ENCODE measurements around the gene RNF144A. TPM values are rescaled to one million over a fixed set of nuclear protein-coding genes. Genes with fewer than 3 reads are reported as not detected.
A peak's percentile ranks its signal among the peaks of the same experiment; 100 is the strongest.

Gene RNF144A
- total and polyA plus RNA-seq, 3 donors from 2014 or later: 8.9 to 12.9 (median 12.6) TPM

- no peaks in the 10 kb centered on the region for H3K36me3 ChIP-seq (ENCODE audit: low read depth, missing control alignments)
- no peak for TF ChIP-seq POLR2A (IDR thresholded peaks at IDR 0.05)
- TF ChIP-seq, protein P1, sequence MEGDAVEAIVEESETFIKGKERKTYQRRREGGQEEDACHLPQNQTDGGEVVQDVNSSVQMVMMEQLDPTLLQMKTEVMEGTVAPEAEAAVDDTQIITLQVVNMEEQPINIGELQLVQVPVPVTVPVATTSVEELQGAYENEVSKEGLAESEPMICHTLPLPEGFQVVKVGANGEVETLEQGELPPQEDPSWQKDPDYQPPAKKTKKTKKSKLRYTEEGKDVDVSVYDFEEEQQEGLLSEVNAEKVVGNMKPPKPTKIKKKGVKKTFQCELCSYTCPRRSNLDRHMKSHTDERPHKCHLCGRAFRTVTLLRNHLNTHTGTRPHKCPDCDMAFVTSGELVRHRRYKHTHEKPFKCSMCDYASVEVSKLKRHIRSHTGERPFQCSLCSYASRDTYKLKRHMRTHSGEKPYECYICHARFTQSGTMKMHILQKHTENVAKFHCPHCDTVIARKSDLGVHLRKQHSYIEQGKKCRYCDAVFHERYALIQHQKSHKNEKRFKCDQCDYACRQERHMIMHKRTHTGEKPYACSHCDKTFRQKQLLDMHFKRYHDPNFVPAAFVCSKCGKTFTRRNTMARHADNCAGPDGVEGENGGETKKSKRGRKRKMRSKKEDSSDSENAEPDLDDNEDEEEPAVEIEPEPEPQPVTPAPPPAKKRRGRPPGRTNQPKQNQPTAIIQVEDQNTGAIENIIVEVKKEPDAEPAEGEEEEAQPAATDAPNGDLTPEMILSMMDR (IDR thresholded peaks at IDR 0.05): no peak
- H3K27me3 ChIP-seq: no peaks in the 10 kb centered on the region
- intact Hi-C loops (cut with DNase I; ENCODE audit: low total_unique reads): no loop called here
- H3K4me3 ChIP-seq: no peak overlapping the region
- H3K9me3 ChIP-seq: no peaks in the 10 kb centered on the region
- no peak for DNase-seq
- 33 to 59% methylated on average over 4 to 6 of the region's 6 CpGs for WGBS, 2 donors
- peak overlapping the region in 1 of 2 donors; percentile 41 for H3K27ac ChIP-seq
- peaks cover 11% of the 10 kb centered on the region for H3K4me1 ChIP-seq
Observed at GRCh38 chr2:6982934-6983589, 65.8 kb downstream of the RNF144A start.

DNA sequence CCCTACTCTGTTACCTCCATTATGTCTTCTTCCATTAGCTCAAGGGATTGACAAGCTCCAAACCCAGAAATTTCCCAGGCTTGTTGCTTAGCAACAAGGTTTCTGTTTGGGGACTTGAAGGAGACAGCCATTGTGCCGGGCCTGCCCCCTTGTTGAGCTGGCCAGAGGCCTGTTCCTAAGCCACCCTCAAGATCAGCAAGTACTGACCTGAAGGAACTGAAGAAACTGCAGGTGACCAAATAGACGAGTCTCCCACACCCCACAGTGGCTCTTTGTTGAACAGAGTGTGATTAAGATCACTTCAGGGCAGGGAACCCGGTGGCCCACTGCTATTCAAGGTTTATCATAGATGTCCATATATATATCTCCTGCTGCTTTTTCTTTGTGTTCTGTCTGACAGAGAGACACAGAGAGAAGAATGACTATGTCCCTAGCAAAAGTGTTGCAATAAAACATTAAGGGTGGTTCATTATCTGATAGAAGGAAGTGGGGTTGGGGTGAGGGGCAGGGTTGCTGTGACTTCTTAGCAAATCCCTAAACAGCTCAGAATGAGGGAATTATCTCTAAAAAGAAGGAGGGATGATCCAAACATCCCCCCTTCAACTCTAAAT is 69.2 kb downstream of the RNF144A start:
- DNase-seq: no peak
- WGBS, 2 donors: 48 to 61% methylated on average over 3 of the region's 3 CpGs
- intact Hi-C loops (cut with DNase I; ENCODE audit: low total_unique reads): no loop called here
- H3K27ac ChIP-seq: no peak overlapping the region
- H3K4me1 ChIP-seq: peaks cover 11% of the 10 kb centered on the region
- H3K4me3 ChIP-seq: no peak overlapping the region
- H3K9me3 ChIP-seq: no peaks in the 10 kb centered on the region
- no peaks in the 10 kb centered on the region for H3K27me3 ChIP-seq
- no peaks in the 10 kb centered on the region for H3K36me3 ChIP-seq (ENCODE audit: low read depth, missing control alignments)
- TF ChIP-seq, protein P1 (IDR thresholded peaks at IDR 0.05): no peak
- no peak for TF ChIP-seq POLR2A (IDR thresholded peaks at IDR 0.05)

- Histone ChIP-seq H3K36me3 (ENCODE audit: low read depth, missing control alignments) (no peaks in the 10 kb centered on the region), H3K4me3 (no peak overlapping the region), H3K27me3 (no peaks in the 10 kb centered on the region), H3K4me1 (peaks cover 11% of the 10 kb centered on the region), H3K27ac (no peak overlapping the region), H3K9me3 (no peaks in the 10 kb centered on the region)
- TF ChIP-seq POLR2A (IDR thresholded peaks at IDR 0.05): no peak
- TF ChIP-seq, protein P1 (IDR thresholded peaks at IDR 0.05): no peak
- 48 to 63% methylated on average over 11 to 12 of the region's 12 CpGs for WGBS, 2 donors
- DNase-seq: no peak
- intact Hi-C loops (cut with DNase I; ENCODE audit: low total_unique reads): no loop called here
Observed at GRCh38 chr2:6986912-6987361, 69.7 kb downstream of the RNF144A start.

DNA sequence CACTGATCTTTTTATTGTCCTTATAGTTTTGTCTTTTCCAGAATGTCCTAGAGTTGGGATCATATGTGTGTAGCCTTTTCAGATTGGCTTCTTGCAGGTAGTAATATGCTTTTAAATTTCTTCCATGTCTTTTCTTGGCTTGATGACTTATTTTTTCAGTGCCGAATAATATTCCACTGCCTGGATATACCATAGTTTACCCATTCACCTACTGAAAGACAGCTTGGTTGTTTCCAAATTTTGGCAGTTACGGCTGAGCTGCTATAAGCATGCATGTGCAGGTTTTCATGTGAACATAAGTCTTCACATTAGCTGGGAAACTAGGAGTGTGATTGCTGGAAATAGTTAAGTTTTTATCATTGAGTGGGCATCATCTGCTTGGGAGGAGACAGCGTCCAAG is 73.7 kb downstream of the RNF144A start:
- DNase-seq: no peak
- no peak for TF ChIP-seq POLR2A (IDR thresholded peaks at IDR 0.05)
- TF ChIP-seq, protein P1 (IDR thresholded peaks at IDR 0.05): no peak
- H3K4me3 ChIP-seq: no peak overlapping the region
- H3K9me3 ChIP-seq: no peaks in the 10 kb centered on the region
- H3K4me1 ChIP-seq: peaks cover 13% of the 10 kb centered on the region
- no peak overlapping the region for H3K27ac ChIP-seq
- intact Hi-C loops (cut with DNase I; ENCODE audit: low total_unique reads): no loop called here
- H3K27me3 ChIP-seq: no peaks in the 10 kb centered on the region
- 96 to 99% methylated on average over 3 of the region's 3 CpGs for WGBS, 2 donors
- no peaks in the 10 kb centered on the region for H3K36me3 ChIP-seq (ENCODE audit: low read depth, missing control alignments)

Data from testis (tissue), 3 donors.